H1 (cell line): ENCODE data around the gene ATL3. TPM values are rescaled to one million over a fixed set of nuclear protein-coding genes. Genes with fewer than 3 reads are reported as not detected.

Experiments used
- TAF7 ChIP-seq: optimal IDR thresholded peaks from 2 replicates; pipeline ENCODE3; 2011; ENCODE audit warnings: low read depth, mild to moderate bottlenecking, inconsistent platforms, low read length, moderate library complexity, borderline replicate concordance
- polyA plus RNA-seq, 7 experiments: library from polyadenylated mRNA; depleted of rRNA in 3 of 7; stranded (reverse) in 5 of 7; unstranded in 2 of 7; fragments of >200 nt in 5 of 7; fragments of 200-250 nt in 2 of 7; gene quantifications; 1 replicate in 5 of 7; 2 replicates in 1 of 7; 4 replicates in 1 of 7; pipeline versions ENCODE4 v1.2.1 to v1.2.3, GENCODE V29; 2011 to 2013; ENCODE audit warnings: missing spikeins in 2 of 7, mixed read lengths in 2 of 7
- total RNA-seq: library from RNA; stranded (reverse); fragmentation: NEBNext Ultra II Directional; extraction: Animal tissue kit (Norgen Biotek cat#: 25700); gene quantifications from 2 replicates; pipeline ENCODE4 v1.2.1, GENCODE V29; 2021
- TF ChIP-seq, protein P1 (sequence below): fragments of 300-600 bp; sonication (generic); IDR thresholded peaks from 2 replicates; pipeline ENCODE4 v1.7.1; 2012; ENCODE audit warnings: low read length, moderate library complexity, mild to moderate bottlenecking, inconsistent platforms; ENCODE audit not compliant: insufficient replicate concordance

Gene ATL3
- total and polyA plus RNA-seq, 2 of the 8 experiments (the other 6 are each of a cell fraction or from before 2014, with no cell fraction given), result 7.8 to 24.5 TPM

DNA sequence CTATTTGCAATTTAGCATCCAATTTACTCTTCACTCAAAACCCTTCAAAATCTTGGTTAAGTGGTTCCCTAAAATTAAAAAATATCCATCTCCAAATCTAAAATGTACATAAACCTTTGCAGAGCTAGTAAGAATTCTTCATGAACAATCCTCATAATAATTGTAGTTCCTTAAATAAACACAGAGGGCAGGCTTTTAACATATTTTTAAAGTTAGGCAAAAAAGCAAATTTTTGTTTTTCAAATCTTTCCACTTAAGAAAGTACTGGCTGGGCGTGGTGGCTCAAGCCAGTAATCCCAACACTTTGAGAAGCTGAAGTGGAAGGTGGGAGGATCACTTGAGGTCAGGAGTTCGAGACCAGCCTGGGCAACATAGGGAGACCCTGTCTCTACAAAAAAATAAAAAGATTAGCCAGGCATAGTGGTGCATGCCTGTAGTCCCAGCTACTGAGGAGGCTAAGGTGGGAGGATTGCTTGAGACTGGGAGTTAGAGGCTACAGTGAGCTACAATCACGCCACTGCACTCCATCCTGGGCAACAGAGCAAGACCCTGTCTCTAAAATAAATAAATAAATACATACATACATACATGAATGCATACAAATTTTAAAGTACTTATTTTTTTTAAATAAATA is 31.9 kb downstream of the ATL3 start (continued):
- TF ChIP-seq, protein P1, sequence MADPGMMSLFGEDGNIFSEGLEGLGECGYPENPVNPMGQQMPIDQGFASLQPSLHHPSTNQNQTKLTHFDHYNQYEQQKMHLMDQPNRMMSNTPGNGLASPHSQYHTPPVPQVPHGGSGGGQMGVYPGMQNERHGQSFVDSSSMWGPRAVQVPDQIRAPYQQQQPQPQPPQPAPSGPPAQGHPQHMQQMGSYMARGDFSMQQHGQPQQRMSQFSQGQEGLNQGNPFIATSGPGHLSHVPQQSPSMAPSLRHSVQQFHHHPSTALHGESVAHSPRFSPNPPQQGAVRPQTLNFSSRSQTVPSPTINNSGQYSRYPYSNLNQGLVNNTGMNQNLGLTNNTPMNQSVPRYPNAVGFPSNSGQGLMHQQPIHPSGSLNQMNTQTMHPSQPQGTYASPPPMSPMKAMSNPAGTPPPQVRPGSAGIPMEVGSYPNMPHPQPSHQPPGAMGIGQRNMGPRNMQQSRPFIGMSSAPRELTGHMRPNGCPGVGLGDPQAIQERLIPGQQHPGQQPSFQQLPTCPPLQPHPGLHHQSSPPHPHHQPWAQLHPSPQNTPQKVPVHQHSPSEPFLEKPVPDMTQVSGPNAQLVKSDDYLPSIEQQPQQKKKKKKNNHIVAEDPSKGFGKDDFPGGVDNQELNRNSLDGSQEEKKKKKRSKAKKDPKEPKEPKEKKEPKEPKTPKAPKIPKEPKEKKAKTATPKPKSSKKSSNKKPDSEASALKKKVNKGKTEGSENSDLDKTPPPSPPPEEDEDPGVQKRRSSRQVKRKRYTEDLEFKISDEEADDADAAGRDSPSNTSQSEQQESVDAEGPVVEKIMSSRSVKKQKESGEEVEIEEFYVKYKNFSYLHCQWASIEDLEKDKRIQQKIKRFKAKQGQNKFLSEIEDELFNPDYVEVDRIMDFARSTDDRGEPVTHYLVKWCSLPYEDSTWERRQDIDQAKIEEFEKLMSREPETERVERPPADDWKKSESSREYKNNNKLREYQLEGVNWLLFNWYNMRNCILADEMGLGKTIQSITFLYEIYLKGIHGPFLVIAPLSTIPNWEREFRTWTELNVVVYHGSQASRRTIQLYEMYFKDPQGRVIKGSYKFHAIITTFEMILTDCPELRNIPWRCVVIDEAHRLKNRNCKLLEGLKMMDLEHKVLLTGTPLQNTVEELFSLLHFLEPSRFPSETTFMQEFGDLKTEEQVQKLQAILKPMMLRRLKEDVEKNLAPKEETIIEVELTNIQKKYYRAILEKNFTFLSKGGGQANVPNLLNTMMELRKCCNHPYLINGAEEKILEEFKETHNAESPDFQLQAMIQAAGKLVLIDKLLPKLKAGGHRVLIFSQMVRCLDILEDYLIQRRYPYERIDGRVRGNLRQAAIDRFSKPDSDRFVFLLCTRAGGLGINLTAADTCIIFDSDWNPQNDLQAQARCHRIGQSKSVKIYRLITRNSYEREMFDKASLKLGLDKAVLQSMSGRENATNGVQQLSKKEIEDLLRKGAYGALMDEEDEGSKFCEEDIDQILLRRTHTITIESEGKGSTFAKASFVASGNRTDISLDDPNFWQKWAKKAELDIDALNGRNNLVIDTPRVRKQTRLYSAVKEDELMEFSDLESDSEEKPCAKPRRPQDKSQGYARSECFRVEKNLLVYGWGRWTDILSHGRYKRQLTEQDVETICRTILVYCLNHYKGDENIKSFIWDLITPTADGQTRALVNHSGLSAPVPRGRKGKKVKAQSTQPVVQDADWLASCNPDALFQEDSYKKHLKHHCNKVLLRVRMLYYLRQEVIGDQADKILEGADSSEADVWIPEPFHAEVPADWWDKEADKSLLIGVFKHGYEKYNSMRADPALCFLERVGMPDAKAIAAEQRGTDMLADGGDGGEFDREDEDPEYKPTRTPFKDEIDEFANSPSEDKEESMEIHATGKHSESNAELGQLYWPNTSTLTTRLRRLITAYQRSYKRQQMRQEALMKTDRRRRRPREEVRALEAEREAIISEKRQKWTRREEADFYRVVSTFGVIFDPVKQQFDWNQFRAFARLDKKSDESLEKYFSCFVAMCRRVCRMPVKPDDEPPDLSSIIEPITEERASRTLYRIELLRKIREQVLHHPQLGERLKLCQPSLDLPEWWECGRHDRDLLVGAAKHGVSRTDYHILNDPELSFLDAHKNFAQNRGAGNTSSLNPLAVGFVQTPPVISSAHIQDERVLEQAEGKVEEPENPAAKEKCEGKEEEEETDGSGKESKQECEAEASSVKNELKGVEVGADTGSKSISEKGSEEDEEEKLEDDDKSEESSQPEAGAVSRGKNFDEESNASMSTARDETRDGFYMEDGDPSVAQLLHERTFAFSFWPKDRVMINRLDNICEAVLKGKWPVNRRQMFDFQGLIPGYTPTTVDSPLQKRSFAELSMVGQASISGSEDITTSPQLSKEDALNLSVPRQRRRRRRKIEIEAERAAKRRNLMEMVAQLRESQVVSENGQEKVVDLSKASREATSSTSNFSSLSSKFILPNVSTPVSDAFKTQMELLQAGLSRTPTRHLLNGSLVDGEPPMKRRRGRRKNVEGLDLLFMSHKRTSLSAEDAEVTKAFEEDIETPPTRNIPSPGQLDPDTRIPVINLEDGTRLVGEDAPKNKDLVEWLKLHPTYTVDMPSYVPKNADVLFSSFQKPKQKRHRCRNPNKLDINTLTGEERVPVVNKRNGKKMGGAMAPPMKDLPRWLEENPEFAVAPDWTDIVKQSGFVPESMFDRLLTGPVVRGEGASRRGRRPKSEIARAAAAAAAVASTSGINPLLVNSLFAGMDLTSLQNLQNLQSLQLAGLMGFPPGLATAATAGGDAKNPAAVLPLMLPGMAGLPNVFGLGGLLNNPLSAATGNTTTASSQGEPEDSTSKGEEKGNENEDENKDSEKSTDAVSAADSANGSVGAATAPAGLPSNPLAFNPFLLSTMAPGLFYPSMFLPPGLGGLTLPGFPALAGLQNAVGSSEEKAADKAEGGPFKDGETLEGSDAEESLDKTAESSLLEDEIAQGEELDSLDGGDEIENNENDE, result no peak
- TF ChIP-seq TAF7, result no peak
